ENCODE results near the gene MX1. TPM values are rescaled to one million over a fixed set of nuclear protein-coding genes. Genes with fewer than 3 reads are reported as not detected.

The MX1 gene
- total and polyA plus RNA-seq, 2 donors (not counting 1 experiment from before 2014, with no cell fraction given): 10.3 to 17.5 TPM

- no peak for TF ChIP-seq CTCF (conservative IDR thresholded peaks at IDR 0.05 in 1 of 2, IDR thresholded peaks at IDR 0.05 in 1 of 2; ENCODE audit: low read depth in 1 of 2, low read length in 2 of 2)
- no peak for TF ChIP-seq EZH2 (IDR thresholded peaks at IDR 0.05; ENCODE audit: low read length, missing control alignments)
These were observed 51.7 kb downstream of the MX1 start for GRCh38 chr21:41477641-41478318.

GRCh38 chr21:41478319-41479177 is 52.5 kb downstream of the MX1 start:
- Histone ChIP-seq H2AFZ (ENCODE audit: low read length) (no peak overlapping the region), H3K4me2 (ENCODE audit: extremely low read depth, insufficient read depth, low read length) (no peak overlapping the region)

More at GRCh38 chr21:41477641-41478318, 51.7 kb downstream of the MX1 start:
- H3K9ac ChIP-seq (ENCODE audit: insufficient read depth, low read length): no peak overlapping the region
- H3K4me2 ChIP-seq (ENCODE audit: extremely low read depth, insufficient read depth, low read length): no peak overlapping the region
- no peaks in the 10 kb centered on the region for H4K20me1 ChIP-seq (ENCODE audit: control insufficient read depth, extremely low read depth, insufficient read depth, low read length)
- no peak overlapping the region for H2AFZ ChIP-seq (ENCODE audit: low read length)
- H3K9me3 ChIP-seq (ENCODE audit: control insufficient read depth, insufficient read depth, low read depth, low read length): no peaks in the 10 kb centered on the region
- DNase-seq (ENCODE audit: low read depth in 2 of 2): peak; percentile 22 to 33
- H3K27me3 ChIP-seq (ENCODE audit: control insufficient read depth, insufficient read depth, low read length): no peaks in the 10 kb centered on the region
- no peaks in the 10 kb centered on the region for H3K36me3 ChIP-seq (ENCODE audit: control insufficient read depth, insufficient read depth, low read length)
- no peak overlapping the region for H3K4me3 ChIP-seq (replicated peaks in 1 of 4; ENCODE audit: control extremely low read depth in 1 of 4, insufficient read depth in 1 of 4, low read depth in 3 of 4, low read length in 4 of 4)
- H3K27ac ChIP-seq (ENCODE audit: insufficient read depth, low read length): no peak overlapping the region
- H3K79me2 ChIP-seq (ENCODE audit: control insufficient read depth, insufficient read depth, low read length): no peaks in the 10 kb centered on the region
- H3K4me1 ChIP-seq (ENCODE audit: control insufficient read depth, extremely low read depth, insufficient read depth, low read length): no peaks in the 10 kb centered on the region

More at GRCh38 chr21:41478319-41479177, 52.5 kb downstream of the MX1 start:
- H3K27ac ChIP-seq (ENCODE audit: insufficient read depth, low read length): no peak overlapping the region
- no peaks in the 10 kb centered on the region for H3K36me3 ChIP-seq (ENCODE audit: control insufficient read depth, insufficient read depth, low read length)
- no peak overlapping the region for H3K9ac ChIP-seq (ENCODE audit: insufficient read depth, low read length)
- H3K79me2 ChIP-seq (ENCODE audit: control insufficient read depth, insufficient read depth, low read length): no peaks in the 10 kb centered on the region
- H3K4me3 ChIP-seq (replicated peaks in 1 of 4; ENCODE audit: control extremely low read depth in 1 of 4, insufficient read depth in 1 of 4, low read depth in 3 of 4, low read length in 4 of 4): no peak overlapping the region
- DNase-seq (ENCODE audit: low read depth in 2 of 2): no peak
- H3K9me3 ChIP-seq (ENCODE audit: control insufficient read depth, insufficient read depth, low read depth, low read length): no peaks in the 10 kb centered on the region
- no peaks in the 10 kb centered on the region for H3K27me3 ChIP-seq (ENCODE audit: control insufficient read depth, insufficient read depth, low read length)
- H4K20me1 ChIP-seq (ENCODE audit: control insufficient read depth, extremely low read depth, insufficient read depth, low read length): no peaks in the 10 kb centered on the region
- H3K4me1 ChIP-seq (ENCODE audit: control insufficient read depth, extremely low read depth, insufficient read depth, low read length): no peaks in the 10 kb centered on the region
- TF ChIP-seq CTCF (conservative IDR thresholded peaks at IDR 0.05 in 1 of 2, IDR thresholded peaks at IDR 0.05 in 1 of 2; ENCODE audit: low read depth in 1 of 2, low read length in 2 of 2) (no peak), EZH2 (IDR thresholded peaks at IDR 0.05; ENCODE audit: low read length, missing control alignments) (no peak)
